ENCODE data around the gene ST8SIA5. TPM values are rescaled to one million over a fixed set of nuclear protein-coding genes. Genes with fewer than 3 reads are reported as not detected.
A peak's percentile ranks its signal among the peaks of the same experiment; 100 is the strongest.

ST8SIA5 gene
- polyA plus RNA-seq, 1 donor from 2014 or later, result 0.93 TPM

GRCh38 chr18:46748466-46748865, 8.4 kb downstream of the ST8SIA5 start:
- TF ChIP-seq TAF1 (IDR thresholded peaks at IDR 0.05; ENCODE audit: low read depth), result no peak
- TF ChIP-seq, protein P1, sequence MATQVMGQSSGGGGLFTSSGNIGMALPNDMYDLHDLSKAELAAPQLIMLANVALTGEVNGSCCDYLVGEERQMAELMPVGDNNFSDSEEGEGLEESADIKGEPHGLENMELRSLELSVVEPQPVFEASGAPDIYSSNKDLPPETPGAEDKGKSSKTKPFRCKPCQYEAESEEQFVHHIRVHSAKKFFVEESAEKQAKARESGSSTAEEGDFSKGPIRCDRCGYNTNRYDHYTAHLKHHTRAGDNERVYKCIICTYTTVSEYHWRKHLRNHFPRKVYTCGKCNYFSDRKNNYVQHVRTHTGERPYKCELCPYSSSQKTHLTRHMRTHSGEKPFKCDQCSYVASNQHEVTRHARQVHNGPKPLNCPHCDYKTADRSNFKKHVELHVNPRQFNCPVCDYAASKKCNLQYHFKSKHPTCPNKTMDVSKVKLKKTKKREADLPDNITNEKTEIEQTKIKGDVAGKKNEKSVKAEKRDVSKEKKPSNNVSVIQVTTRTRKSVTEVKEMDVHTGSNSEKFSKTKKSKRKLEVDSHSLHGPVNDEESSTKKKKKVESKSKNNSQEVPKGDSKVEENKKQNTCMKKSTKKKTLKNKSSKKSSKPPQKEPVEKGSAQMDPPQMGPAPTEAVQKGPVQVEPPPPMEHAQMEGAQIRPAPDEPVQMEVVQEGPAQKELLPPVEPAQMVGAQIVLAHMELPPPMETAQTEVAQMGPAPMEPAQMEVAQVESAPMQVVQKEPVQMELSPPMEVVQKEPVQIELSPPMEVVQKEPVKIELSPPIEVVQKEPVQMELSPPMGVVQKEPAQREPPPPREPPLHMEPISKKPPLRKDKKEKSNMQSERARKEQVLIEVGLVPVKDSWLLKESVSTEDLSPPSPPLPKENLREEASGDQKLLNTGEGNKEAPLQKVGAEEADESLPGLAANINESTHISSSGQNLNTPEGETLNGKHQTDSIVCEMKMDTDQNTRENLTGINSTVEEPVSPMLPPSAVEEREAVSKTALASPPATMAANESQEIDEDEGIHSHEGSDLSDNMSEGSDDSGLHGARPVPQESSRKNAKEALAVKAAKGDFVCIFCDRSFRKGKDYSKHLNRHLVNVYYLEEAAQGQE (IDR thresholded peaks at IDR 0.05; ENCODE audit: borderline replicate concordance), result no peak
- no peak for TF ChIP-seq MXI1 (conservative IDR thresholded peaks at IDR 0.05; ENCODE audit: poor library complexity, severe bottlenecking)
- TF ChIP-seq EZH2 (IDR thresholded peaks at IDR 0.05; ENCODE audit: borderline replicate concordance, insufficient read depth, low read length, poor library complexity, severe bottlenecking), result no peak
- TF ChIP-seq RAD21 (conservative IDR thresholded peaks at IDR 0.05), result no peak
- no peak for TF ChIP-seq EP300 (conservative IDR thresholded peaks at IDR 0.05; ENCODE audit: poor library complexity, severe bottlenecking)
- TF ChIP-seq, protein P2, sequence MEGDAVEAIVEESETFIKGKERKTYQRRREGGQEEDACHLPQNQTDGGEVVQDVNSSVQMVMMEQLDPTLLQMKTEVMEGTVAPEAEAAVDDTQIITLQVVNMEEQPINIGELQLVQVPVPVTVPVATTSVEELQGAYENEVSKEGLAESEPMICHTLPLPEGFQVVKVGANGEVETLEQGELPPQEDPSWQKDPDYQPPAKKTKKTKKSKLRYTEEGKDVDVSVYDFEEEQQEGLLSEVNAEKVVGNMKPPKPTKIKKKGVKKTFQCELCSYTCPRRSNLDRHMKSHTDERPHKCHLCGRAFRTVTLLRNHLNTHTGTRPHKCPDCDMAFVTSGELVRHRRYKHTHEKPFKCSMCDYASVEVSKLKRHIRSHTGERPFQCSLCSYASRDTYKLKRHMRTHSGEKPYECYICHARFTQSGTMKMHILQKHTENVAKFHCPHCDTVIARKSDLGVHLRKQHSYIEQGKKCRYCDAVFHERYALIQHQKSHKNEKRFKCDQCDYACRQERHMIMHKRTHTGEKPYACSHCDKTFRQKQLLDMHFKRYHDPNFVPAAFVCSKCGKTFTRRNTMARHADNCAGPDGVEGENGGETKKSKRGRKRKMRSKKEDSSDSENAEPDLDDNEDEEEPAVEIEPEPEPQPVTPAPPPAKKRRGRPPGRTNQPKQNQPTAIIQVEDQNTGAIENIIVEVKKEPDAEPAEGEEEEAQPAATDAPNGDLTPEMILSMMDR (IDR thresholded peaks at IDR 0.05; ENCODE audit: poor library complexity, severe bottlenecking), result no peak
- TF ChIP-seq SMC3 (conservative IDR thresholded peaks at IDR 0.05; ENCODE audit: poor library complexity), result no peak
- H3K79me2 ChIP-seq (replicated peaks; ENCODE audit: insufficient read depth, low read length), result no peaks in the 10 kb centered on the region
- H4K20me1 ChIP-seq (ENCODE audit: insufficient read depth), result no peaks in the 10 kb centered on the region
- no peak overlapping the region for H3K4me3 ChIP-seq (ENCODE audit: low read length)
- peak overlapping the region; percentile 42 for H3K27ac ChIP-seq (ENCODE audit: low read length)
- no peaks in the 10 kb centered on the region for H3K9me2 ChIP-seq (ENCODE audit: insufficient read depth, low read length)
- H3K9me3 ChIP-seq (ENCODE audit: low read length), result no peaks in the 10 kb centered on the region
- H2AFZ ChIP-seq (ENCODE audit: low read depth, low read length), result no peak overlapping the region
- no peaks in the 10 kb centered on the region for H3F3A ChIP-seq (ENCODE audit: insufficient read depth, low read length, poor library complexity, severe bottlenecking)
- H3K27me3 ChIP-seq (ENCODE audit: insufficient read depth, low read depth, low read length), result no peaks in the 10 kb centered on the region
- H3K4me2 ChIP-seq (ENCODE audit: low read length), result no peak overlapping the region
- no peaks in the 10 kb centered on the region for H3K36me3 ChIP-seq (ENCODE audit: insufficient read depth, low read length)
- no peak overlapping the region for H3K9ac ChIP-seq (ENCODE audit: low read length)

- no peaks in the 10 kb centered on the region for H3K27me3 ChIP-seq (ENCODE audit: insufficient read depth, low read depth, low read length)
- H3K9me3 ChIP-seq (ENCODE audit: low read length), result no peaks in the 10 kb centered on the region
- no peaks in the 10 kb centered on the region for H3K79me2 ChIP-seq (replicated peaks; ENCODE audit: insufficient read depth, low read length)
- H3K27ac ChIP-seq (ENCODE audit: low read length), result no peak overlapping the region
- H2AFZ ChIP-seq (ENCODE audit: low read depth, low read length), result no peak overlapping the region
- H3K4me3 ChIP-seq (ENCODE audit: low read length), result no peak overlapping the region
- no peaks in the 10 kb centered on the region for H3K36me3 ChIP-seq (ENCODE audit: insufficient read depth, low read length)
- H3K4me2 ChIP-seq (ENCODE audit: low read length), result no peak overlapping the region
- TF ChIP-seq SMC3 (conservative IDR thresholded peaks at IDR 0.05; ENCODE audit: poor library complexity), result no peak
- TF ChIP-seq POLR2AphosphoS5 (IDR thresholded peaks at IDR 0.05), result no peak
- TF ChIP-seq, protein P1 (IDR thresholded peaks at IDR 0.05; ENCODE audit: borderline replicate concordance), result no peak
- TF ChIP-seq, protein P2 (IDR thresholded peaks at IDR 0.05; ENCODE audit: poor library complexity, severe bottlenecking), result no peak
- TF ChIP-seq MXI1 (conservative IDR thresholded peaks at IDR 0.05; ENCODE audit: poor library complexity, severe bottlenecking), result no peak
- no peak for TF ChIP-seq EZH2 (IDR thresholded peaks at IDR 0.05; ENCODE audit: borderline replicate concordance, insufficient read depth, low read length, poor library complexity, severe bottlenecking)
- TF ChIP-seq RAD21 (conservative IDR thresholded peaks at IDR 0.05), result no peak
- no peak for TF ChIP-seq TAF1 (IDR thresholded peaks at IDR 0.05; ENCODE audit: low read depth)
- TF ChIP-seq EP300 (conservative IDR thresholded peaks at IDR 0.05; ENCODE audit: poor library complexity, severe bottlenecking), result no peak
- no peaks in the 10 kb centered on the region for H3F3A ChIP-seq (ENCODE audit: insufficient read depth, low read length, poor library complexity, severe bottlenecking)
- no peaks in the 10 kb centered on the region for H3K9me2 ChIP-seq (ENCODE audit: insufficient read depth, low read length)
- no peak overlapping the region for H3K9ac ChIP-seq (ENCODE audit: low read length)
- no peaks in the 10 kb centered on the region for H4K20me1 ChIP-seq (ENCODE audit: insufficient read depth)
These were observed 16.8 kb downstream of the ST8SIA5 start for GRCh38 chr18:46740046-46740445.

All from neural cell (in vitro differentiated cells).